GM12801 (cell line): ENCODE data around the gene PUM1.

Experiments
- TF ChIP-seq, protein P1 (sequence below): IDR thresholded peaks from one replicate; pipeline ENCODE4 v1.5.1; 2011; ENCODE audit warnings: control low read depth; ENCODE audit not compliant: insufficient read length; ENCODE audit errors: extremely low read depth

PUM1 gene, protein sequence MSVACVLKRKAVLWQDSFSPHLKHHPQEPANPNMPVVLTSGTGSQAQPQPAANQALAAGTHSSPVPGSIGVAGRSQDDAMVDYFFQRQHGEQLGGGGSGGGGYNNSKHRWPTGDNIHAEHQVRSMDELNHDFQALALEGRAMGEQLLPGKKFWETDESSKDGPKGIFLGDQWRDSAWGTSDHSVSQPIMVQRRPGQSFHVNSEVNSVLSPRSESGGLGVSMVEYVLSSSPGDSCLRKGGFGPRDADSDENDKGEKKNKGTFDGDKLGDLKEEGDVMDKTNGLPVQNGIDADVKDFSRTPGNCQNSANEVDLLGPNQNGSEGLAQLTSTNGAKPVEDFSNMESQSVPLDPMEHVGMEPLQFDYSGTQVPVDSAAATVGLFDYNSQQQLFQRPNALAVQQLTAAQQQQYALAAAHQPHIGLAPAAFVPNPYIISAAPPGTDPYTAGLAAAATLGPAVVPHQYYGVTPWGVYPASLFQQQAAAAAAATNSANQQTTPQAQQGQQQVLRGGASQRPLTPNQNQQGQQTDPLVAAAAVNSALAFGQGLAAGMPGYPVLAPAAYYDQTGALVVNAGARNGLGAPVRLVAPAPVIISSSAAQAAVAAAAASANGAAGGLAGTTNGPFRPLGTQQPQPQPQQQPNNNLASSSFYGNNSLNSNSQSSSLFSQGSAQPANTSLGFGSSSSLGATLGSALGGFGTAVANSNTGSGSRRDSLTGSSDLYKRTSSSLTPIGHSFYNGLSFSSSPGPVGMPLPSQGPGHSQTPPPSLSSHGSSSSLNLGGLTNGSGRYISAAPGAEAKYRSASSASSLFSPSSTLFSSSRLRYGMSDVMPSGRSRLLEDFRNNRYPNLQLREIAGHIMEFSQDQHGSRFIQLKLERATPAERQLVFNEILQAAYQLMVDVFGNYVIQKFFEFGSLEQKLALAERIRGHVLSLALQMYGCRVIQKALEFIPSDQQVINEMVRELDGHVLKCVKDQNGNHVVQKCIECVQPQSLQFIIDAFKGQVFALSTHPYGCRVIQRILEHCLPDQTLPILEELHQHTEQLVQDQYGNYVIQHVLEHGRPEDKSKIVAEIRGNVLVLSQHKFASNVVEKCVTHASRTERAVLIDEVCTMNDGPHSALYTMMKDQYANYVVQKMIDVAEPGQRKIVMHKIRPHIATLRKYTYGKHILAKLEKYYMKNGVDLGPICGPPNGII

DNA sequence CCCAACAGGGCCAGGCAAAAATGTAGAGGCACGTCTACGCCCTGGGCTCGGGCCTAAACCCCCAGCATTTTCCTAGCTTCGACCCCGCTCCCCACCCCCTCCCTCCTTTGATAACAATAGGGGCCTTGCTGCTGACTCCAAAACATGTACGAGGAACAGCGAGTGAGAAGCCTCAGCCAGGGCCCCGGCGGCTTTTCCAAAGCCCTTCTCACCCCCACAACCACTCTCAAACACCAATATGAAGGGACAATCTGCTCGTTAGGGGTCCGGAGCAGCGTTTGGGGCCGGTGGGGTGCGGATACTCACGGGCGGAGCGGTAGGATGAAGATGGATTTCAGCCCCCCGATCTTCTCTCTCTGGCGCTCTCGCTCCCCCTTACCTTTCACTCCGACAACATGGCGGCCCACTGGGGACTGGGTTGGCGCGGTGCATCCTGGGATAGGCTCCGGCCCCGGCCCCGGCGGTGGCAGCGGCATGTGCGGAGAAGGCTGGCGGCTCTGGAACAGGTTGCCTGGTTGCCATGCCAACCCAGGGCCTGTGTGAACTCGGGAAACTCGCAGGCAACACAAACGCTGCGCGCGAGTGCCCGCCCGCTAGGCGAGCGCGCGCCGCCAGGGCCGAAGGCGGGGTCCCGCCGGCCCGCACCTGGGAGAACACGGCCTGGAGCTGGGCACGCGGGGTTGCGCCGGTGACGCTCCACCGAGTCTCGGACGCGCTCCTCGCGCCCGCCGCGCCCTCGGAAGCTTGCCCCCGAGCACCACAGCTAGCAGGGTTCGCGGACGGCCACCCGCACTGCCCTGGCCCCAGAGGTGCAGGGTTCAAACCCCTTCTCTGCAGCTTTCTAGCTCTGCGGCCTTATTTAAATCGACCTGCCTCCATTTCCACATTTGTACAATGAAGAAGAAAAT is at the start of gene PUM1:
Gene PUM1 (minus strand): TSS at position 408 of the 908 bp plus-strand sequence. CDS start 6,151 bp downstream, outside the sequence.
- TF ChIP-seq, protein P1, sequence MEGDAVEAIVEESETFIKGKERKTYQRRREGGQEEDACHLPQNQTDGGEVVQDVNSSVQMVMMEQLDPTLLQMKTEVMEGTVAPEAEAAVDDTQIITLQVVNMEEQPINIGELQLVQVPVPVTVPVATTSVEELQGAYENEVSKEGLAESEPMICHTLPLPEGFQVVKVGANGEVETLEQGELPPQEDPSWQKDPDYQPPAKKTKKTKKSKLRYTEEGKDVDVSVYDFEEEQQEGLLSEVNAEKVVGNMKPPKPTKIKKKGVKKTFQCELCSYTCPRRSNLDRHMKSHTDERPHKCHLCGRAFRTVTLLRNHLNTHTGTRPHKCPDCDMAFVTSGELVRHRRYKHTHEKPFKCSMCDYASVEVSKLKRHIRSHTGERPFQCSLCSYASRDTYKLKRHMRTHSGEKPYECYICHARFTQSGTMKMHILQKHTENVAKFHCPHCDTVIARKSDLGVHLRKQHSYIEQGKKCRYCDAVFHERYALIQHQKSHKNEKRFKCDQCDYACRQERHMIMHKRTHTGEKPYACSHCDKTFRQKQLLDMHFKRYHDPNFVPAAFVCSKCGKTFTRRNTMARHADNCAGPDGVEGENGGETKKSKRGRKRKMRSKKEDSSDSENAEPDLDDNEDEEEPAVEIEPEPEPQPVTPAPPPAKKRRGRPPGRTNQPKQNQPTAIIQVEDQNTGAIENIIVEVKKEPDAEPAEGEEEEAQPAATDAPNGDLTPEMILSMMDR = no peak

DNA sequence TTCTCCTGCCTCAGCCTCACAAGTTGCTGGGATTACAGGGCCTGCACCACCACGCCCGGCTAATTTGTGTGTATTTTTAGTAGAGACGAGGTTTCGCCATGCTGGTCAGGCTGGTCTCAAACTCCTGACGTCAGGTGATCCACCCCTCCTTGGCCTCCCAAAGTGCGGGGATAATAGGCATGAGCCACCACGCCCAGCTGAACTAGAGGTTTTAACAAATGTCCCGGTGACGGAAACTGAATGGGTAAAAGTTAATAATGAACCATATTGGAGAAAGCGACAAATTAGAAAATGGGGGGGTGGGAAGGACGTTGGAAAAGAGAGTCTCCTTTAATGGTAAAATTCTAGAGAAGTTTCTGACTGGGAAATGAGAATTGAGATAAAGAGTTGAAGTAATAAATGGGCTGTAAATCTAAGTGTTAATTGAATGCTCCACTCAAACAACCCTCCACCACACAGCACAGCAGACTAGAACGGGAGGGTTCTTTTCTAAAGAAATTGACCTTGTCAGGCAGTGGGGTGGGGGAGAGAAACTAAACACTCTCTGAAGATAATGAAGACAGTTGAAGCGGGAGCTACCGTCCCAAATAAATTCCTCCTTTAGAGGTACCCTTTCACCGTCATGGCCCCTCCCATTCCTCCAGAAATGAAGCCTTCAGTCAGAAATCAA is 46.9 kb upstream of the PUM1 start:
- TF ChIP-seq, protein P1 = no peak

DNA sequence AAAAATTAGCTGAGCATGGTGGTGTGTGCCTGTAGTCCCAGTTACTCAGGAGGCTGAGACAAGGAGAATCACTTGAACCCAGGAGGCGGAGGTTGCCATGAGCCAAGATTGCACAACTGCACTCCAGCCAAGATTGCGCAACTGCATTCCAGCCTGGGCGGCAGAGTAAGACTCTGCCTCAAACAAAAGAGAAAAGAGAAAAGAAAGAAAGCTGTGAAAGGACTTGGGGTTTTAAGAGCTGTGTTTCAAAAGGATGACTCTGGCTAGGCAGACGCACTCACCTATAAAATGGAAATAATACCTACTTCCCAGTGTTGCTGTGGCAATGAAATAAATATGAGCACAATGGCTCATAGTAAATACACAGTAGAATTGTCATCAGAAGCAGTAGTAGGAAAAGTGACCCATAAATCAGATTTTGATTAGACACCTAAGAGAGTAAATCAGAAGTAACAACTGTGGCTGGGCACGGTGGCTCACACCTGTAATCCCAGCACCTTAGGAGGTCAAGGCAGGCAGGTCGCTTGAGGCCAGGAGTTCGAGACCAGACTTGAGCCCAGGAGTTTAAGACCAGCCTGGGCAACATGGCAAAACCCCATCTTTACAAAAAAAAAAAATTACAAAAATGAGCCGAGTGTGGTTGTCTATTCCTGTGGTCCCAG is 45.9 kb upstream of the PUM1 start:
- TF ChIP-seq, protein P1 = no peak

DNA sequence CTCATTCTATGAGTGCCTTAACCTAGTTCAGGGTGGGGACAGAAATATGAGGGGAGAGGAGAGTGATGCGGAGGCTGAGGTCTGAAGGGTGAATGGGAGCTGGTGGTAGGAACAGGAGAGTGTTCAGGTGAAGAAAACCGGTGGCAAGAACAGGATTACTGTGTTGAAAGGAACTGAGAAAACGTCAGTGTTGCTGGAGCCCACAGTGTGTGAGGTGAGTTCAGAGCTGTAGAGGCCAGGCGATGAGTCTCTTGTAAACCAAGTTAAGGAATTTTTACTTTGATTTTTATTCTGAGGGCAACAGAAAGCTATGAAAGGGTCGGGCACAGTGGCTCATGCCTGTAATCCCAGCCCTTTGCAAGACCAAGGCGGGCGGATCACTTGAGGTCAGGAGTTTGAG is 45.3 kb upstream of the PUM1 start:
- TF ChIP-seq, protein P1 = no peak

DNA sequence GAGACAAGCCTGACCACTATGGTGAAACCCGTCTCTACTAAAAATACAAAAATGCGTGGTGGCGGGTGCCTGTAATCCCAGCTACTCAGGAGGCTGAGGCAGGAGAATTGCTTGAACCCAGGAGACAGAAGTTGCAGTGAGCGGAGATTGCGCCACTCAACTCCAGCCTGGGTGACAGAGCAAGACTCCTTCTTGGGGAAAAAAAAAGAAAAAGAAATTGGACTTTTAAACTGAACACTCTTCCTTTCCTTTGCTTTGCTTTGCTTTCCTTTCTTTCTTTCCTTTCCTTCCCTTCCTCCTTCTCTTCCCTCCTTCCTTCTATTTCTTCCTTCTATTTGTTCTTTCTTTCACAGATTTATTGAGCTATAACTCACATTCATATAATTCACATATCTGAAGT is 43.3 kb upstream of the PUM1 start:
- TF ChIP-seq, protein P1 = no peak

DNA sequence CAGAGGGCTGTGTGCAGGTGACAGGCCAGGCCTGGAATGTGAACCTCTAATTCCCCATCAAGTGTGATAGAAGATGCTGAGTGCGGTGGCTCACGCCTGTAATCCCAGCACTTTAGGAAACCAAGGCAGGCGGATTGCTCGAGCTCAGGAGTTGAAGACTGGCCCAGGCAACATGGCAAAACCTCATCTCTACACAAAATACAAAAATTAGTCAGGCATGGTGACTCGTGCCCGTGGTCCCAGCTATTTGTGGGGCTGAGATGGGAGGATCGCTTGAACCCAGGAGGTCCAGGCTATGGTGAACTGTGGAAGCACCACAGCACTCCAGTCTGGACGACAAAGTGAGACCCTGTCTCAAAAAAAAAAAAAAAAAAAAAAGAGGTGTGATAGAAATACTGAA is 40.1 kb upstream of the PUM1 start:
- TF ChIP-seq, protein P1 = no peak
